Activated CD4-positive, alpha-beta T cell treated with anti-CD3 and anti-CD28 coated beads for 24 hours (primary cell): ENCODE results near the gene SHC3.

ENCODE experiments used
- DNase-seq, 2 donors: peaks; one replicate each; pipeline ENCODE4 v3.0.0-alpha.2; 2020; ENCODE audit warnings: low read depth in 2 of 2

SHC3 gene

DNA sequence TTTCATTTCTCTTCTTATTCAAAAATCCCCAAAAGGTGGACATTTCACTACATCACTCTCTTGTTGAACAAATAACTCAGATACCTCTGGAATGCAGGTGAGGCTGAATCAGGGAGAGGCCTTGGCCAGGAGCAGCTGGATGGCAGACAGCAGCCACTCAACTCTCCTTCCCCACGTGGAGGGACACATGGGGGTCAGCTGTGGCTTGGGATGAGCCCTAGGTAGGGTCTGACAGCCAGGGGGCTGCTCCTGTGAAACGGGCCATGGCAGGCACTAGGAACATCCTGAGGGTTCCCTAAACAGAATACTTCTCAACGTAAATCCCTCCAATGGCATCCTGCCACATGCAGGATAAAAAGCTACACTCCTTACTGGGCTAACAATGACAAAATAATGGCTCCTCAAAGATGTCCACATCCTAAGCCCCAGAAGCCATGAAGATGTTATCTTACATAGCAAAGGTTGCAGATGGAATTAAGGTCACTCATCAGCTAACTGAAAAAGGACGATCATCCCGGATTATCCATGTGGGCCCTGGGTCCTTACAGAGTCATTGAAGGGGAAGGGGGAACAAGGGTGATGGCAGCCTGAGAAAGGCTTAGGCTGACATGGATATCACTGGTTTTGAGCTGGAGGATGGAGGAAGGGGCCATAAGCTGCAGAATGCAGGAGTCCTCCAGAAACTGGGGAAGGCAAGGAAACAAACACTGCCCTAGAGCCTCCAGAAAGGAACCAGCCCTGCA is 218.7 kb downstream of the SHC3 start:
- no peak for DNase-seq

DNA sequence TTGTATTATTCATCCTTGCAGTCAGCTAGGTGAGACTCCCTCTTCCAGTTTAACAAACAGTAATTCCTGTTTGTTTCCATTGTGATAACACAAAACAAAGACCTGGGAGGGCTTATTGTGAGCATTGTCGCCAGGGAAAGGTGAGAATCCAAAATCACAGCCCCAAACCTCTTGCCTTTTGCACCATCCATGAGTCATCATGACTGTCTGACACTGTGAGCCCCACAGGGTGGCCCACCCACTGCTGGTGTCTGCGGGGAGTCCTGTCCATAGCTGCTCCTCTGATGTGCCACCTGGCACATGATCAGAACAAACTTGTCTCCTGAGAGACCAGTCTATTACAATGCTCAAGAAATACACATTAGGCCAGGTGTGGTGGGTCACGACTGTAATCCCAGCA is 221.1 kb downstream of the SHC3 start:
- DNase-seq = no peak
